GM12892 (cell line): ENCODE data around the gene SMARCA2.
"Not testable (repeated sequence)": the region's sequence is repeated elsewhere in the genome, so short reads cannot be mapped to it uniquely, and the experiment has no call there.

Source experiments
- DNase-seq: peaks from one replicate; pipeline ENCODE4 v3.0.0; 2011; ENCODE audit not compliant: insufficient read length
- FAIRE-seq: peaks from 2 replicates; lab custom pipeline; 2011; peaks lifted over from hg19 to GRCh38; lab: Jason Lieb, UNC
- POLR2A ChIP-seq: IDR thresholded peaks from 2 replicates; pipeline ENCODE4 v1.6.1; 2011; ENCODE audit warnings: low read depth, low read length, control low read depth
- POLR2AphosphoS5 ChIP-seq: IDR thresholded peaks from 2 replicates; pipeline ENCODE4 v1.6.1; 2011; ENCODE audit warnings: low read depth, low read length, control low read depth
- TAF1 ChIP-seq: IDR thresholded peaks from 2 replicates; pipeline ENCODE4 v1.6.1; 2011; ENCODE audit warnings: low read depth, mild to moderate bottlenecking, control low read depth, low read length, borderline replicate concordance

The SMARCA2 gene

GRCh38 chr9:2134391-2134790 lies 119.2 kb downstream of the SMARCA2 start:
- FAIRE-seq (no peak), DNase-seq (no peak)
- TF ChIP-seq POLR2A (no peak), TAF1 (no peak), POLR2AphosphoS5 (no peak)

GRCh38 chr9:2138646-2139045 lies 123.5 kb downstream of the SMARCA2 start:
- FAIRE-seq: no peak
- TF ChIP-seq TAF1 (no peak), POLR2A (no peak), POLR2AphosphoS5 (no peak)
- DNase-seq: no peak

- DNase-seq (no peak), FAIRE-seq (no peak)
- TF ChIP-seq POLR2A: no peak
- TF ChIP-seq TAF1: no peak
- no peak for TF ChIP-seq POLR2AphosphoS5
These were observed 125.6 kb downstream of the SMARCA2 start for GRCh38 chr9:2140600-2141223.

DNA sequence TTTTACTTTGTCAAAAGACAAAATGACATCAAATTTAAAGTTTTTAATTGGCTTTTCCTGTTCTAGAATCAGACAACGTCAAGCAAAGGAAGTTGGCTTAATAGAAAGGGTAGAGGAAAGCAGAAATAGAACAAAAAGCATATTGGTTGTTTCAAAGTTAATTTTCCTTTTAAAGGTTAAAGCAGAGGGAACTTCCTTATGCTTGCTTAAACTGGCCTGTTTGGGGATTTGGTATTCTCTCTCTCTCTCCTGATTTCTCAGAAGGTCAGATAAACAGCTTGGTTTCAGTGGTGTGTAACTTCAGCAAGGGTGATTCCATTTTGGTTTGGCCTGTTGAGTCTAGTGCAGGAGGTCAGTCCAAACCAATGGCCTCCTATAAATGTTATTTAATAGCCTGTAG lies 127.1 kb downstream of the SMARCA2 start:
- no peak for FAIRE-seq
- no peak for DNase-seq
- TF ChIP-seq POLR2A: no peak
- no peak for TF ChIP-seq POLR2AphosphoS5
- TF ChIP-seq TAF1: no peak

DNA sequence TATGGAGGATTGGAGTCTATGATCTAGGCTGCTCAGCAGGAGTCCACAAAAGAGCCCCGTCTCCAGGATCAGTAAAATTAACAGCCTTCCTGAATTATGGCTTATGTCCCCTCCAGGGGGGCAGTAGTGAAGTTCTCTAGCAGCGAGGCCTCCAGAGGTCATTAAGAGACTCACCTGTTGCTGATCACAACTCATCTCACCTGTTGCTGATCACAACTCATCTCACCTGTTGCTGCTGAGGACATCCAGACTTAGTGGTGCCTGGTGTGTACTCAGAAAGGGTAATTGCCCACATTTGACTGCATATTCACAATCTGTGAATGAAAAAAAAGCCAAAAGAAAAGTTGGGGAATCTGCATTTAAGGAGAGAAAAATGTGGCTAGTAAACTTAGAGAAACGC lies 129.5 kb downstream of the SMARCA2 start:
- DNase-seq (no peak), FAIRE-seq (peak; percentile 73)
- TF ChIP-seq POLR2A (no peak), TAF1 (no peak), POLR2AphosphoS5 (no peak)

GRCh38 chr9:2145746-2146145 lies 130.6 kb downstream of the SMARCA2 start:
- DNase-seq (no peak), FAIRE-seq (no peak)
- no peak for TF ChIP-seq POLR2AphosphoS5
- no peak for TF ChIP-seq TAF1

DNA sequence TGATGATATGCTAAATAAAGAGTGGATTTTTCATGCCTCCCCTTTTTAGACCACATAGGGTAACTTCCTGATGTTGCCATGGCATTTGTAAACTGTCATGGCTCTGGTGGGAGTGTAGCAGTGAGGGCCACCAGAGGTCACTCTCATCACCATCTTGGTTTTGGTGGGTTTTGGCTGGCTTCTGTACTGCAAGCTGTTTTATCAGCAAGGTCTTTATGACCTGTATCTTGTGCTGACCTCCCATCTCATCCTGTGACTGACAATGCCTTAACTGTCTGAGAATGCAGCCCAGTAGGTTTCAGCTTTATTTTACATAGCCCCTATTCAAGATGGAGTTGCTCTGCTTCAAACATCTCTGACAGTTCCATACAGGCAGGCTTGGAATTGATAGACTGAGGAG lies 131.6 kb downstream of the SMARCA2 start:
- FAIRE-seq, DNase-seq: not testable (repeated sequence)

GRCh38 chr9:2150338-2150737 lies 135.2 kb downstream of the SMARCA2 start:
- DNase-seq (no peak), FAIRE-seq (peak; percentile 5)
- TF ChIP-seq POLR2A: no peak
- no peak for TF ChIP-seq POLR2AphosphoS5
- no peak for TF ChIP-seq TAF1

- TF ChIP-seq TAF1 (no peak), POLR2AphosphoS5 (no peak), POLR2A (no peak)
- FAIRE-seq (peak; percentile 9), DNase-seq (no peak)
These were observed 136.0 kb downstream of the SMARCA2 start for GRCh38 chr9:2151171-2151570.

GRCh38 chr9:2152966-2153629 lies 138.0 kb downstream of the SMARCA2 start:
- DNase-seq (no peak), FAIRE-seq (peak; percentile 87)
- 0 out of 2 replicates have a peak, but pooled peaks have one; percentile 30 for TF ChIP-seq POLR2AphosphoS5
- no peak for TF ChIP-seq POLR2A

GRCh38 chr9:2153630-2154217 lies 138.6 kb downstream of the SMARCA2 start:
- FAIRE-seq (no peak), DNase-seq (no peak)
- TF ChIP-seq POLR2A: no peak
- TF ChIP-seq POLR2AphosphoS5: no peak
- TF ChIP-seq TAF1: no peak

- no peak for TF ChIP-seq POLR2AphosphoS5
- TF ChIP-seq TAF1: no peak
- no peak for TF ChIP-seq POLR2A
- DNase-seq: no peak
- FAIRE-seq: no peak
These were observed 139.6 kb downstream of the SMARCA2 start for GRCh38 chr9:2154731-2155130.

DNA sequence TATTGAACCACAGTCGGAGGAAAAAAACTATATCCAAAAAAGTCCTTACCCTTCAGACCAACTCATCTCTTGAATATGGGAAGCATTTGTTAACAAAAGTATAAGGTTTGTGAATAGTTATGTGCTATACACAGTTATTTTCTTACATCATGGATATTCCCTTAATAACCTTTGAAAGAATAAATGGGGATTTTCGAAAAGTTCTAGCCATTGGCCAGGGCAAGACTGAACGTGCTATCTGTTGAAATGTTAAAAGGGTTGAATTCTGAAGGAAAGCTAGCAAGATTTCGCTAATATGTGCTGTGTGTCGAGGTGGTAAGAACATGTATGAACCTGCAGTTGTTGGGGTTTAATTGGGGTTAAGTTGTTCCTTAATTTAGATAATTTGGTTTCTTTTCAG lies 140.8 kb downstream of the SMARCA2 start:
- TF ChIP-seq POLR2AphosphoS5 (no peak), POLR2A (no peak), TAF1 (no peak)
- FAIRE-seq (peak; percentile 51), DNase-seq (no peak)

- DNase-seq (peak; percentile 13), FAIRE-seq (peak; percentile 97)
- no peak for TF ChIP-seq POLR2AphosphoS5
- TF ChIP-seq TAF1: no peak; the same call in 1 of the 2 replicates
- TF ChIP-seq POLR2A: peak; percentile 58
These were observed 142.3 kb downstream of the SMARCA2 start for GRCh38 chr9:2157277-2158110.
